Measurements from ENCODE around the gene ZNF597. TPM values are rescaled to one million over a fixed set of nuclear protein-coding genes. Genes with fewer than 3 reads are reported as not detected.
"Not testable (repeated sequence)": the region's sequence is repeated elsewhere in the genome, so short reads cannot be mapped to it uniquely, and the experiment has no call there.

Gene ZNF597
- total RNA-seq, 1 experiment from 2014 or later, result 2.2 TPM

- H3K4me3 Mint-ChIP-seq; POLR2A ChIA-PET; H3K4me1 Mint-ChIP-seq; H3K27me3 Mint-ChIP-seq (ENCODE audit: low read depth); ATAC-seq; DNase-seq (ENCODE audit: low spot score); CTCF ChIA-PET; H3K9me3 Mint-ChIP-seq: not testable (repeated sequence)
- peak; percentile 28; the same call in 1 of the 2 replicates for TF ChIP-seq ZNF121 (CRISPR knock-in tag; IDR thresholded peaks at IDR 0.05)
- H3K27ac Mint-ChIP-seq, result peak overlapping the region; percentile 34; the same call in 1 of the 2 replicates
- H3K36me3 Mint-ChIP-seq, result peaks cover 10% of the 10 kb centered on the region; the same call in 1 of the 2 replicates
Observed at GRCh38 chr16:3474870-3475269, 31.6 kb upstream of the ZNF597 start.

GRCh38 chr16:3474136-3474779 lies 31.0 kb upstream of the ZNF597 start:
- CTCF ChIA-PET, result no interaction called here
- TF ChIP-seq TCF7 (CRISPR knock-in tag; IDR thresholded peaks at IDR 0.05; ENCODE audit: low read depth) (no peak), ATF6 (CRISPR knock-in tag; IDR thresholded peaks at IDR 0.05) (no peak)
- Mint-ChIP-seq H3K27me3 (ENCODE audit: low read depth) (no peaks in the 10 kb centered on the region), H3K4me3 (no peak overlapping the region), H3K4me1 (peaks cover 9% of the 10 kb centered on the region; the same call in 1 of the 2 replicates), H3K36me3 (peaks cover 4% of the 10 kb centered on the region; the same call in 1 of the 2 replicates), H3K27ac (peak overlapping the region; percentile 34; the same call in 1 of the 2 replicates), H3K9me3 (no peaks in the 10 kb centered on the region)
- POLR2A ChIA-PET, result no interaction called here
- ATAC-seq (no peak), DNase-seq (ENCODE audit: low spot score) (no peak)

- H3K27ac Mint-ChIP-seq; H3K9me3 Mint-ChIP-seq; POLR2A ChIA-PET; H3K4me3 Mint-ChIP-seq; H3K27me3 Mint-ChIP-seq (ENCODE audit: low read depth); H3K36me3 Mint-ChIP-seq; ATAC-seq; CTCF ChIA-PET; DNase-seq (ENCODE audit: low spot score): not testable (repeated sequence)
- H3K4me1 Mint-ChIP-seq, result peaks cover 14% of the 10 kb centered on the region
Observed at GRCh38 chr16:3473596-3473943, 30.3 kb upstream of the ZNF597 start.

GRCh38 chr16:3472878-3473595 lies 29.7 kb upstream of the ZNF597 start:
- Mint-ChIP-seq H3K27ac (0 out of 2 replicates have a peak overlapping the region, but pooled peaks have one; percentile 23), H3K27me3 (ENCODE audit: low read depth) (no peaks in the 10 kb centered on the region), H3K4me3 (no peak overlapping the region), H3K9me3 (no peaks in the 10 kb centered on the region), H3K4me1 (peaks cover 20% of the 10 kb centered on the region), H3K36me3 (no peaks in the 10 kb centered on the region; the same call in 1 of the 2 replicates)
- DNase-seq (ENCODE audit: low spot score) (no peak), ATAC-seq (no peak)
- ChIA-PET CTCF (no interaction called here), POLR2A (no interaction called here)
- no peak for TF ChIP-seq ZNF281 (CRISPR knock-in tag; IDR thresholded peaks at IDR 0.05)
- TF ChIP-seq ZNF425 (CRISPR knock-in tag; conservative IDR thresholded peaks at IDR 0.05), result no peak
- no peak for TF ChIP-seq GRHL2 (CRISPR knock-in tag; IDR thresholded peaks at IDR 0.05; ENCODE audit: insufficient replicate concordance, severe bottlenecking)
- TF ChIP-seq ATF1 (CRISPR knock-in tag; IDR thresholded peaks at IDR 0.05), result no peak
- no peak for TF ChIP-seq PRRX2 (CRISPR knock-in tag; IDR thresholded peaks at IDR 0.05)
- TF ChIP-seq ZNF512 (CRISPR knock-in tag; IDR thresholded peaks at IDR 0.05; ENCODE audit: borderline replicate concordance), result no peak
- no peak for TF ChIP-seq ZNF532 (CRISPR knock-in tag; IDR thresholded peaks at IDR 0.05; ENCODE audit: borderline replicate concordance)
- TF ChIP-seq E2F5 (CRISPR knock-in tag; IDR thresholded peaks at IDR 0.05), result no peak
- TF ChIP-seq GABPB1 (CRISPR knock-in tag; IDR thresholded peaks at IDR 0.05), result no peak

Data from WTC11 (cell line).